Measurements from ENCODE around the gene PDE6G. TPM values are rescaled to one million over a fixed set of nuclear protein-coding genes. Genes with fewer than 3 reads are reported as not detected.

Gene PDE6G
- total and polyA plus RNA-seq, 2 donors (not counting 1 experiment from before 2014, with no cell fraction given), result 0.69 to 1.1 TPM

DNA sequence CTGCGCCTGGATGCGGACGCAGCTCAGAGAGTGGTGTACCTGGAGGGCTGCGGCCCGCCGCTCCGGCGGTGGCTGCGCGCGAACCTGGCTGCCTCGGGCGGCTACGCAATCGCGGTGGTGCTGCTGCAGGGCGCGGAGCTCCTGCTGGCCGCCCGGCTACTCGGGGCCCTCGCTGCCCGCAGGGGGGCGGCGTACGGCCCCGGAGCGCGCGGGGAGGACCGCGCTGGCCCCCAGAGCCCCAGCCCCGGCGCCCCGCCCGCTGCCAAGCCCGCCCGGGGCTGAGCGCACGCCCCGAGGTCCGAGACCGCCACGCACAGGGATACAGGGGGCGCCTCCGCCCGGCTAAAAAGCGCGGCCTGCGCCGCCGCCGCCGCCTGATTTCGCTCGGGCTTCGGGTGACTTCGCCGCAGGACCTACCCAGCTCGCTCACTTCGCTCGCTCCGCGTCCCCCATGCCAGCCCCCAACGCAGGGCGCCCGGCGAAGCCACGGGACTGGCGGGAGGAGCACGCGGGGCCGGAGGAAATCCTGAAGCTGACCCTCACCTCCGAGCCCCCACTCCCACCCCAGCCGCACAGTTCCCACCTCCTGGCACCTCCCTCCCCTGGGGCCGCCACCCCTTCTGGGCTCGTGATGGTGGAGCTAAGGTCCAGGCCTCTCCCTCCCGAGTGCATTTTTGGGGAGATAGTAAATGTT lies 8.2 kb downstream of the PDE6G start:
- no peak overlapping the region for H3K9ac ChIP-seq (ENCODE audit: low read length)
- intact Hi-C loops (cut with micrococcal nuclease), result no loop called here
- no peak overlapping the region for H3K27ac Mint-ChIP-seq
- H3K4me3 Mint-ChIP-seq, result no peak overlapping the region
- H2AFZ ChIP-seq (ENCODE audit: insufficient read depth, low read depth, low read length, poor library complexity, severe bottlenecking), result no peak overlapping the region
- WGBS (ENCODE audit: insufficient coverage), result 32% methylated on average over 65 of the region's 78 CpGs
- H3K9me3 ChIP-seq (ENCODE audit: control extremely low read depth in 1 of 3, control insufficient read depth in 2 of 3, insufficient read depth in 1 of 3, low read length in 2 of 3), result peaks cover 0 to 21% (median 3%) of the 10 kb centered on the region in 3 donors
- ATAC-seq (ENCODE audit: low read depth), result no peak
- no peak for DNase-seq
- no peaks in the 10 kb centered on the region for H3K36me3 ChIP-seq (replicated peaks in 1 of 2; ENCODE audit: control extremely low read depth in 1 of 2, control insufficient read depth in 1 of 2, extremely low read depth in 1 of 2, insufficient read depth in 2 of 2, low read length in 1 of 2)
- peaks cover 0 to 27% (median 4%) of the 10 kb centered on the region in 4 experiments for H3K27me3 ChIP-seq (replicated peaks in 1 of 4; ENCODE audit: control extremely low read depth in 1 of 4, control insufficient read depth in 3 of 4, insufficient read depth in 4 of 4, low read length in 3 of 4)
- no peak overlapping the region for H3K4me3 ChIP-seq (ENCODE audit: control extremely low read depth in 1 of 5, extremely low read depth in 1 of 5, insufficient read depth in 1 of 5, low read depth in 2 of 5, low read length in 4 of 5)
- no peaks in the 10 kb centered on the region for H3K79me2 ChIP-seq (ENCODE audit: control insufficient read depth, insufficient read depth, low read length)
- TF ChIP-seq, protein P1, sequence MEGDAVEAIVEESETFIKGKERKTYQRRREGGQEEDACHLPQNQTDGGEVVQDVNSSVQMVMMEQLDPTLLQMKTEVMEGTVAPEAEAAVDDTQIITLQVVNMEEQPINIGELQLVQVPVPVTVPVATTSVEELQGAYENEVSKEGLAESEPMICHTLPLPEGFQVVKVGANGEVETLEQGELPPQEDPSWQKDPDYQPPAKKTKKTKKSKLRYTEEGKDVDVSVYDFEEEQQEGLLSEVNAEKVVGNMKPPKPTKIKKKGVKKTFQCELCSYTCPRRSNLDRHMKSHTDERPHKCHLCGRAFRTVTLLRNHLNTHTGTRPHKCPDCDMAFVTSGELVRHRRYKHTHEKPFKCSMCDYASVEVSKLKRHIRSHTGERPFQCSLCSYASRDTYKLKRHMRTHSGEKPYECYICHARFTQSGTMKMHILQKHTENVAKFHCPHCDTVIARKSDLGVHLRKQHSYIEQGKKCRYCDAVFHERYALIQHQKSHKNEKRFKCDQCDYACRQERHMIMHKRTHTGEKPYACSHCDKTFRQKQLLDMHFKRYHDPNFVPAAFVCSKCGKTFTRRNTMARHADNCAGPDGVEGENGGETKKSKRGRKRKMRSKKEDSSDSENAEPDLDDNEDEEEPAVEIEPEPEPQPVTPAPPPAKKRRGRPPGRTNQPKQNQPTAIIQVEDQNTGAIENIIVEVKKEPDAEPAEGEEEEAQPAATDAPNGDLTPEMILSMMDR (IDR thresholded peaks at IDR 0.05), result no peak
- no peak for TF ChIP-seq EZH2 (IDR thresholded peaks at IDR 0.05; ENCODE audit: borderline replicate concordance, insufficient read depth, low read depth, low read length, poor library complexity, severe bottlenecking)
- no peak overlapping the region for H3K27ac ChIP-seq (ENCODE audit: low read length in 2 of 2)
- H3K4me2 ChIP-seq (replicated peaks; ENCODE audit: low read depth, low read length, poor library complexity, severe bottlenecking), result no peak overlapping the region
- H3K4me1 Mint-ChIP-seq, result peaks cover 7% of the 10 kb centered on the region
- H3K4me1 ChIP-seq (ENCODE audit: control insufficient read depth in 2 of 2, insufficient read depth in 2 of 2, low read length in 2 of 2), result peaks cover 3 to 7% of the 10 kb centered on the region in 2 donors
- no peaks in the 10 kb centered on the region for H4K20me1 ChIP-seq (ENCODE audit: control insufficient read depth, insufficient read depth, low read length, poor library complexity, severe bottlenecking)
- ChIA-PET CTCF (interaction anchor here (1.3 kb wide), 1 partner anchor 28 kb away, joined by 3 read pairs; no protein-coding TSS in a partner anchor), POLR2A (no interaction called here)
- peaks cover 18% of the 10 kb centered on the region for H3K27me3 Mint-ChIP-seq
- no peaks in the 10 kb centered on the region for H3K9me3 Mint-ChIP-seq (ENCODE audit: insufficient read depth)

DNA sequence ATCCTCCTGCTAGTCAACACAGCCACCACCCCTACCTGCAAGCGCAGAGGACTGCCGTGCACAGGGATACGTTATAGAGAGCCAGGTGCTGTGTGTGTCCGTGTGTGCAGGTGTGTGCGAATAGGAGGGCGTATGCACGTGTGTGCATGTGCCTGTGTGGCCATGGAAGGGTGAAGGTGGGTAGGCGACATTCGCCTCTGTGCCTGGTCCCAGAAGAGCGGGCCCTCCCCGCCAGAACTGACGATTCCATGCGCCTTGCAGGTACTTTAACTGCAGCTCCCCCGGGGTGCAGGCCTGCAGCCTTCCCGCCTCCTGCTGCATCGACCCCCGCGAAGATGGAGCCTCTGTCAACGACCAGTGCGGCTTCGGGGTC lies 8.7 kb downstream of the PDE6G start:
- intact Hi-C loops (cut with micrococcal nuclease), result no loop called here
- Mint-ChIP-seq H3K9me3 (ENCODE audit: insufficient read depth) (no peaks in the 10 kb centered on the region), H3K4me3 (no peak overlapping the region), H3K4me1 (peaks cover 3% of the 10 kb centered on the region), H3K27me3 (peaks cover 18% of the 10 kb centered on the region), H3K27ac (peak overlapping the region; percentile 15)
- ChIA-PET POLR2A (interaction anchor here (0.6 kb wide), 1 partner anchor 148 kb away, joined by 3 read pairs; no protein-coding TSS in a partner anchor), CTCF (no interaction called here)
- 62% methylated on average over 18 of the region's 21 CpGs for WGBS (ENCODE audit: insufficient coverage)
- Histone ChIP-seq H3K4me3 (ENCODE audit: control extremely low read depth in 1 of 5, extremely low read depth in 1 of 5, insufficient read depth in 1 of 5, low read depth in 2 of 5, low read length in 4 of 5) (no peak overlapping the region), H2AFZ (ENCODE audit: insufficient read depth, low read depth, low read length, poor library complexity, severe bottlenecking) (no peak overlapping the region), H3K9me3 (ENCODE audit: control extremely low read depth in 1 of 3, control insufficient read depth in 2 of 3, insufficient read depth in 1 of 3, low read length in 2 of 3) (peaks cover 0 to 21% (median 3%) of the 10 kb centered on the region in 3 donors), H3K36me3 (replicated peaks in 1 of 2; ENCODE audit: control extremely low read depth in 1 of 2, control insufficient read depth in 1 of 2, extremely low read depth in 1 of 2, insufficient read depth in 2 of 2, low read length in 1 of 2) (no peaks in the 10 kb centered on the region), H3K9ac (ENCODE audit: low read length) (no peak overlapping the region), H3K27me3 (replicated peaks in 1 of 4; ENCODE audit: control extremely low read depth in 1 of 4, control insufficient read depth in 3 of 4, insufficient read depth in 4 of 4, low read length in 3 of 4) (peaks cover 0 to 27% (median 1%) of the 10 kb centered on the region in 4 experiments), H3K4me2 (replicated peaks; ENCODE audit: low read depth, low read length, poor library complexity, severe bottlenecking) (no peak overlapping the region), H3K27ac (ENCODE audit: low read length in 2 of 2) (no peak overlapping the region), H3K4me1 (ENCODE audit: control insufficient read depth in 2 of 2, insufficient read depth in 2 of 2, low read length in 2 of 2) (peaks cover 0 to 2% of the 10 kb centered on the region in 2 donors), H4K20me1 (ENCODE audit: control insufficient read depth, insufficient read depth, low read length, poor library complexity, severe bottlenecking) (no peaks in the 10 kb centered on the region), H3K79me2 (ENCODE audit: control insufficient read depth, insufficient read depth, low read length) (no peaks in the 10 kb centered on the region)
- DNase-seq, result no peak
- no peak for TF ChIP-seq EZH2 (IDR thresholded peaks at IDR 0.05; ENCODE audit: borderline replicate concordance, insufficient read depth, low read depth, low read length, poor library complexity, severe bottlenecking)
- TF ChIP-seq, protein P1 (IDR thresholded peaks at IDR 0.05), result no peak
- ATAC-seq (ENCODE audit: low read depth), result no peak
